ENCODE data around the gene AHDC1.
"Not testable (repeated sequence)": the region's sequence is repeated elsewhere in the genome, so short reads cannot be mapped to it uniquely, and the experiment has no call there.

The AHDC1 gene

DNA sequence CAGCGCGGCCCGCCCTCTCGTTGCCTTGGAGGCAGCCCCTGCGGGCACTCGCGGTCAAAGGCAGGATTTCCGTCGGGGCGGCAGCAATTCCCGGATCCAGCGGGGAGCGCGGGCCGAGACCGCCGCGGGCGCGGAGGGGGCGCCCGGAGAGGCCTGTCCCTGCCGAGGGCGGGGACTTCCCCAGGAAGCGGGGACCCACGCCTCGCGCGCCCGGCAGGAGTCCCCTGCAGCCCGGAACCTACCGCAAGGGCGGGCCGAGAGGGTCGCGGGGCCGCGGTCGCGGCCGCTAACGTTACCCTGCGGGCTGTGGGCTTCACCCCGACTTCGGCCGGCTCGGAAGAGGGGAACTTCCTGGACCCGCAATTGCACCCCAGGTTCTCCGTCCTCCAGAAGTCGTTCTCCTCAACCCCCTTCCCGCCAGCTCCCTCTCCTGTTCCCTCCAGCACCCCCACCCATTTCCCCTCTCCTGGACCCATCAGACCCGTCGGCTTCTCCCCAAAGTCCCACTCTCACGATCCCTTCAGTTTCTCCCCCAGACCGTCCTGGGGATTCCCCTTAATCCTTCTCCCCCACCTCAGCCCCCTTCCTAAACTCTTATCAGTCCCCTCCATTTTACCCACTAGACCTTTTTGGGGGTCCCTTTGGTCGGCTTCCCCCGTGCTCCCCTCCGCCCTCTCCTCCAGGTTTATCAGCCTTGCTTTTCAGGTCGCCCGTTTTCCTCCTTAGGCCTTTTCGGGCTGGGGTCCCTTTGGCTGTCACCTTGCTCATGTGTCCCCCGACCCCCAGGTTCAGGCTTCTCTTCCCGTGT lies 30.4 kb upstream of the AHDC1 start:
- DNase-seq (ENCODE audit: low spot score): no peak

DNA sequence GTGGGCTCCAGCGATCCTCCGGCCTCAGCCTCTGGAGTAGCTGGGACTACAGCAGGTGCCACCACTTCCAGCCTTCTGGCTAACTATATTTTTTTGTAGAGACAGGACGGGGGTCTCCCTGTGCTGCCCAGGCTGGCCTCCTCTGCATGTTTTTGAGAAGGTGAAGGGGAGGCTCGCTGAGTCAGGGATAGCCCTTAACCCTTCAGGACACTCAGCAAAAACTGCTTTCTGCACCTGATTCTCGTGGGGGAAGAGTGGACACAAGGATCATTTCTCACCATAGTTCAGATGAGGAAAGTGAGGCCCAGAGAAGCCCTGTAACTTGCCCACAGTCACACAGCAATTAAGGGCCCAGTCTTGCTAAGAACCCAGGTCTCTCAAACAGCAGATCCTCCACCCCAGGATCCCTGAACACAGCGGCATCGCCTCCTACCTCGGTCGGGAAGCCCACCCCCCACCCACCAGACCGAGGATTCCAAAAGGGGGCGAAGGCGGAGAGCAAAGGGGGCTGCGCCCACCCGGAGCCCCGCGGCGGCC lies 29.8 kb upstream of the AHDC1 start:
- DNase-seq (ENCODE audit: low spot score): no peak

DNA sequence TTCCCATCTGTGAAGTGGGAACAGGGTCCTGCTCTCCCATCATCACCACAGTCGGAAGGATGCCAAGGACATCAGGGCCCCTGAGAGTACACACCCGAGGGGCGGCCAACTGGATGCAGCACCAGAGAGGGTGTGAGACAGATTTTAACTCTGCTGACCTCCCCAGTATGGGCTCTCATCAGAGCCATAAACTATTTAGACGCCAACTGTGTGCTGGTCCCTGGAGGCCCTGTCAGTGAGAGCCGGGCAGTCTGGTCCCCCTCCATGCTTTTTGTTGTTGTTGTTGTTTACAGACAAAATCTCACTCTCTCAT lies 29.3 kb upstream of the AHDC1 start:
- no peak for DNase-seq (ENCODE audit: low spot score)

DNA sequence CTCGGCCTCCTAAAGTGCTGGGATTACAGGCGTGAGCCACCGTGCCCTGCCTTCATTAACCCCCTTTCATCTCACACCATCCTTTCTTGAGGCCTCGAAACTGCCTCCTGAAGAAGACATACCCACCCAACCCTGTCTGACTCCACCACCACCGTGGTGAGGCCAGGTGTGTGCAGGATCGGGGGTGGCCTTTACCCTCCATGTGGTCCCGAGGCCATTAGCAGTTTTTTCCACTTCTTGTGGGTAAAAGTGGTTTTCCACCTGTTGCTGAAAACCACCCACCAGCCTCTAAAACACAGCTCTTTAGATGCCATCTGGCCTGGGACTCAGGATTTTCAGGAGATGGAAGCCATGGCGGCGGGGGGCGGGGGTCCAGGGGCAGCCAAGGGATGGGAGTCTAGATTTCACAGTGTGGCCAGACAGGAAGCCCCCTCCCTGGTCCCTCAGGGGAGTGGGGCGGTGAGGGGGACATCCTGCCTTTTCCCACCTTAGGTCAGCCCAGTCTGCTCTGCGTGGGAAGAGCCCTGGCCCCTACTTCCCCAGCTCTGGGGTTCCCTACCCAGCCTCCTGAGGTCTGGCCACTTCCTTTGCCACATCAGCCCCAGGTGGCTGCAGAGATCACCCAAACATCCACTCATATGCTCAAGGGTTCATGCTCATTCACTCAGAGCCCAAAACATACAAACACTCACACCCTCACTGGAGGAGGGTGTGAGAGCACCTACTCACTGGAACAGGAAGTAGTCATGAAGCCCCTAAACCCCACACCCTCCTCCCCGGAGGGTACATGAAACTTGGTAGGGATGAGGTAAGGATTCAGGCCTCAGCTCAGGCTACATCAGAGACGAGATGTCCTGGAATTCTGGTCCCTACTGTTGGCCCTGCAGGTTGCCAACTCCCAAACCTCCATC lies 28.7 kb upstream of the AHDC1 start:
- DNase-seq (ENCODE audit: low spot score): no peak

DNA sequence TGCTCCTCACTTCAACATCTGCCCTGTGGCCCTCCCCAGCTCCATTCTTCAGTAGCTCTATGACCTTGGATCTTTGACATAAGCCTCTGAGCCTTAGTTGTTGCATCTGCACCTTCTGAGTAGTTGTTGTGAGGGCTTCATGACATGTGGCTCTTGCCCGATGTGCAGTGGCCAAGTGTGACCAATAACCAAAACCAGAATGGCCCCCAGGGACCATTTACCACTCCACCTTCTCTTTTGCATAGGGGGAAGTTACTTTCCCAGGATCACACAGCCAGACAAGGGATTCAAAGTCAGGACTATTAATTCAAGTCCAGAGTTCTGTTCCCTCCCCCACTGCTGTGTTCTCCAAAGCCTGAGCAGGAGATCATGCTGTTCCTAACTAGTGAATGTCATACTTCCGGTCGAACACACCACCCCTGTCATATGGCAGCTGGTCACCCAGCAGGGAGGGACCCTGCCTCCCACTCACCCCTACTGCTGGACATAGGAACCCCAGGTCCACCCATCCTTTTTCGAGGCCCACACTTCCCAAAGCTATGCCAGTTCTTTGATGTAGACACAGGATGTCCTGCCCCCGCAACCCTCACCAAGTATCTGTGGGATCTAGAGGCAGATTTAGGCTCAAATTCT lies 27.0 kb upstream of the AHDC1 start:
- no peak for DNase-seq (ENCODE audit: low spot score)

DNA sequence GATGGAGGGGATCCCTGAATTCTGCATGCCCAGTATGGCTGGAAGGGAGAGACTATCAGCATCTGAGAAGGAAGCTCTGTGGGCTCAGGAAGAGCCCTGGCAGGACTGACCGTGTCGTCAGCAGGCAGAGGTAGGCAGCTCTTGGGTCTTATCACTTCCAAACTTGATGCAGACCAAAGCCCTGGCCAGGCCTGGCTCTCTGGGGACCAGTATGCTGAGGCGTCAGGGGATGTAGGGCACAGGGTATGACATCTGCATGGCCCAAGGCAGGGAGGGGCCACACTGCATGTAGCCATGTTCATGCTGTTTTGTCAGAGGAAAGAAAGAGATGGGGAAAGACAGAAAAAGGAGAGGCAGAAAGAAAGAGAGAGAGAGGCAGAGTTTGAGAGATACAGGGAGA lies 24.8 kb upstream of the AHDC1 start:
- DNase-seq (ENCODE audit: low spot score): no peak

DNA sequence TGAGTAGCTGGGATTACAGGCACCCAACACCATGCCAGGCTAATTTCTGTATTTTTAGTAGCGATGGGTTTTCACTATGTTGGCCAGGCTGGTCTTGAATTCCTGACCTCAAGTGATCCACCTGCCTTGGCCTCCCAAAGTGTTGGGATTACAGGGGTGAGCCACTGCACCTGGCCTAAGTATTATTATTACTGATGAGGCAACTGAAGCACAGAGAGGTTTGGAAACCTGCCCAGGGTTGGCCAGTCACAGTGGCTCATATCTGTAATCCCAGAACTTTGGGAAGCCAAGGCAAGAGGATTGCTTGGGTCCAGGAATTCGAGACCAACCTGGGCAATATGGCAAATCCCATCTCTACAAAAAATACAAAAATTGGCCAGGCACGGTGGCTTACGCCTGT lies 23.8 kb upstream of the AHDC1 start:
- DNase-seq (ENCODE audit: low spot score): not testable (repeated sequence)

DNA sequence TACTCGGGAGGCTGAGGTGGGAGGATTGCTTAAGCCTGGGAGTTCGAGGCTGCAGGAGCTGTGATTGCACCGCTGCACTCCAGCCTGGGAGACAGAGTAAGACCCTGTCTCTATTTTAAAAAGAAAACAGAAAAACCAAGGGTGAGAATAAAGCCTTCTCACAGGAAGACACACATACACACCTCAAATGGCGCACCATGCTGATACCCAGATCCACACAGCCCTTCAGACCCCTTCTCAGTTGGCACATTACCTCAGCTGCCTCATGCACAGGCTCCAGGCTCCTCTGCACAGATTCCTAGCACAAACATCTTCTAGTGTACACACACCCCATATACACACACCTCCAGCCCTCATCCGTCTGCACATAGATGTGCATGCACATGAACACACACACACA lies 23.1 kb upstream of the AHDC1 start:
- no peak for DNase-seq (ENCODE audit: low spot score)

DNA sequence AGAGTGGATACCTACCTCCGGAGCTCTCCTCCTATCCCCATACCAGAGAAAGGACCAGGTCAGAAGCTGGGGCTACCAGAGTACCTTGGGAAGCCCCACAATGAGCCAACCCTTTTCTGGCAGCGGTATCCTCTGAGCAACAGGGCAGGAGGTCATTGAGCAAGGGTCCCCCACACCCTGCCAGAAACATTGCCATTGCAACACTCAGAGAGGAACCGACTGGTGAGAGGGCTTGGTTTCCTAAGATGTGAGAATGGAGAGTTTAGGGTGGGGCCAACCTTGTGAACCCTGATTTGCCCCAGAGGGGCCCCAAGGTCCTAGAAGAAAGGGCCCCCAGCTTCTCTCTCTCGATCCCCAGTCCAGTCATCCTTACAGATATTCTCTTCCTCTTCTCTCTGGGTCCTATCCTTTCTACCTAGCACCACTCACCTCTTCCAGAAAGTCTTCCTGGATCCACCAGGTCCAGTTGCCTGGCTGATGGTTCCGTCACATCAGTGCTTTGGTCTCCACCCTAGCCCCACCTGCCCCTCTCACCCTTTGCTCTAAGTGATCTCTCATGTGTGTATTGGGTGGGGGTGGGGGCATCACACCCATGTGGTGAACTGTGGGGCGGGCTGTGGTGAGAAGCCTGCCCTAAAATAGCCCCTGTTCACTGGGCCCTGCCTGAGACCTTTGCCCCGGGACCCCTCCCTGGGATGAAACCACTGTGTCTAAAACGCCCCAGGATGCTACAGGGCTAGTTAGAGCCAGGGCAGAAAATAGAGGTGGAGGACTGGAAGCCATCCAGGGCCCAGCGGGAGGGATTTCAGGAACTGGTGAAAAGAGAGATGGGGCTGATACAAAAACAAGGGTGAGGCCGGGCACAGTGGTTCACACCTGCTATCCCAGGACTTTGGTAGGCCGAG lies 22.3 kb upstream of the AHDC1 start:
- DNase-seq (ENCODE audit: low spot score): no peak

DNA sequence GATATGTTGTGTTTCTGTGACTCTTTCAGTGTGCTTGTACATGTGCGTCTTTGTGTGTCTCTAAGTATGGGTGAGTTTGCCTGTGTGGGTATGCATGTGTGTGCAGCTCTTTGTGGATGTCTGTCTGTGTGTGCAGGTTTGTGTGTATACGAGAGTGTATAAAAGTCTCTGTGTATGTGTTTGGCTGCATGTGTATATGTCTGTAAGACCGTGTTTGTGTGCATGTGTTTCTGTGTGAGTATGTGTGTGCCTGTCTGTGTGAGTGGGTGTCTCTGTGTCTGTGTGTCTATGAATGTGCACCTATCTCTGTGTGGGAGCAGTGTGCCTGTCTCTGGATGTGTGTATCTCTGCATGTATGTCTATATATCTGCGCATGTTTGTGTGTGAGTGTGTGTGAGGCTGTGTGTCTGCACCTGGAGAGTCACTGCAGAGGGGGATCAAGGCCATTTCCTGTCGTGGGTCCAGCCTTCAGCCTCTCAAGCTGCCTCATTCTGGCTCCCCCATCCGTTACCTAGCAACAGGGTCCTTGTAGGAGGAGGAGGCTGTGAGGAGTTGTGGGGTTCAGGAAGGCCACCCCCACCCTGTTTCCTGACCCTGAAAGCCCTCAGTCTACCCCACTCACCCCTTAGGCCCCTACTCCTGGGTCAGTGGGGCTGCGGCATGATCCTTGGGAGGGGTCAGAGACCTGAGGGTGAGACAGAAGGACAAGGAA lies 20.7 kb upstream of the AHDC1 start:
- no peak for DNase-seq (ENCODE audit: low spot score)

DNA sequence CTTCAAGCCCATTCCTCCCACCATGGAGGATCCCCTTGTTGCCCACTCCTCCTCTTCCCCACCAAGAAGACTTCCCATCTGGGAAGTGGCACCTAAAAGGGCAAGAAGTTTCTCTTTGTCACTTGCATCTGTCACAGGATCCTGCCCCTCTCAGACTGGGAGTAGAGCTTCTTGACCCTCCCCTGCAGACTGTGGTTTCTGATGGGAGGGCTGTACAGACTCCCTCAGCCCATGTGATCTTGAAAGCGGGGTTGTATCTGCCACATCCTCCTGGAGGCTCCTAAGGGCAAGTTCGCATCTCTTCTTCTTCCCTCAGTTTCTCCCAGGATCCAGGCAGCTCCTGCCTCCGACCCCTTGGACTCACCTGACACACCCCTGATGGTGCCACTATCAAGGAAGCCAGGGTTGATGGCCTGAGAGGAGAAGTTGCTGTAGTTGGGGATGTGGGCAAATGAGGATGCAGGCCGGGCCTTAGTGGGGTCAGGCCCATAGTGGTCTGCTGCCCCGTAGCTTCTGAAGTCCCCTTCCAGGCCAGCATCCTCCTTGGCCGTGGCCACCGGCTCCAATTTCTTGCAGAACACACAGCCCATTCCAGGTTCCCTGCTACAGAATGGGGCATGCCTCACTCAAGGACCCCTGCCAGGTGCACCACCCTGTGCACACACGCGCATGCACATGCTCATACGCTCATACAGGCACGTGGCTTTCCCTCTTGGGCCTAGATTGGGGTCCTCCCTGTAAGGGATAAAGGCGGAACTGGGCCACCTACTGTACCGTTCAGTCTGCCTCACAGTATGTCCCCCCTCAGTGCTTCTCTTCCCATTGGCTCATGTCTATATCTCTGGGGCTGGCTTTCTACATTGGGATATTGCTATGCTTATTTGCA lies 19.6 kb upstream of the AHDC1 start:
- DNase-seq (ENCODE audit: low spot score): no peak

DNA sequence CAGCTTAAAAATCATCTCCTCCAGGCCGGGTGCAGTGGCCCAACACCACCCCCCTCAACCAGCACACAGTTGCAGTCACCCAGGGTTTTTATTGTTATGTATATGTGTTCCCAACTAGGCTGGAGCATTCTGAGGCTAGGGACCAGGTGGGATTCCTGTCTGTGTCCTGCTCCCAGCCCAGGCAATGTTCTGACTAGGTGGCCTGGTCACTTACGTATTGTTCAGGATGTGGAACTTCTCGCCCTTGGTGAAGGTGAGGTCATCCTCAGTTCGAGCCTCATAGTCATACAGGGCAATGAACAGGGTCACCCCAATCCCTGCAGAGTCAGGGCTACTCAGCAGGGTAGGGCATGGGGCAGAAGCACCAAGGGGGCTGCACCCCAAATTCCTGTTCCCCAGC lies 18.9 kb upstream of the AHDC1 start:
- no peak for DNase-seq (ENCODE audit: low spot score)

DNA sequence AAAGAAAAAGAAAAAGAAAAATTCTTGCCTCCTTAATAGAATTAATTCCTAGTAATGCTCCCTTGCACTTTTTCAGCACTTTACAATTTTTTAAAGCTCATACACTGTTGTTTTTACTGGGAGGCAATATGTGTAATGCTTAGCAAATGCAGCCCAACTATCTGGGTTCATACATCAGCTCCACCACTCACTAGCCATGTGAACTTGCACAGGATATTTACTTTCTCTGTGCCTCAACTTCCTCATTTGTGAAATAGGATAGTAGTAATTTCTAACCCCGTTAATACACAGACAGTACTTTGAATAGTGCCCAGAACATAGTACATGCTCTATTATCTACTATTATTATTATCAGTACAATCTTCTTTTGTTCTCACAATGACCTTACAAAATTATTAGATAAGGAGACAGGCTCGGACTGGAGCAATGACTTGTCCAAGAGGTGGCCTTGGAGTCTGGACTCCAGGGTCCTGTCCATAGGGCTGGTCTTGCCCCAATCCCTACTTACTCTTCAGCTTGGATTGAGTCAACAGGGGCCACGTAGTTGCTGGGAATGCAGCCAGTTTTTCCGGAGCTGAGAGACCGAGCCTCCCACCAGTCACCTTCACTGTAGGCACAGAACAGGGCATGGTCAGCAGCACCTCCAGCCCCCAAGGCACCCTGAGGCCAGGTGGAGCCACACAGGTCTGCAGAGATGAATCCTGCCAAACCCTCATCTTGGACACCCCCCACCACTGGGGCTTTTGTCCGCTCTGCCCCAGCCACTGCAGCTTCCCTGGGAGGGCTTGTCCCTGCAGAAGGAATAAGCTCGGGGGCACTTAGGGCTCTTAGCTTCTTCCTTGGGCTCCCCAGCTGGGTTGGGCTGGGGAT lies 17.3 kb upstream of the AHDC1 start:
- no peak for DNase-seq (ENCODE audit: low spot score)

DNA sequence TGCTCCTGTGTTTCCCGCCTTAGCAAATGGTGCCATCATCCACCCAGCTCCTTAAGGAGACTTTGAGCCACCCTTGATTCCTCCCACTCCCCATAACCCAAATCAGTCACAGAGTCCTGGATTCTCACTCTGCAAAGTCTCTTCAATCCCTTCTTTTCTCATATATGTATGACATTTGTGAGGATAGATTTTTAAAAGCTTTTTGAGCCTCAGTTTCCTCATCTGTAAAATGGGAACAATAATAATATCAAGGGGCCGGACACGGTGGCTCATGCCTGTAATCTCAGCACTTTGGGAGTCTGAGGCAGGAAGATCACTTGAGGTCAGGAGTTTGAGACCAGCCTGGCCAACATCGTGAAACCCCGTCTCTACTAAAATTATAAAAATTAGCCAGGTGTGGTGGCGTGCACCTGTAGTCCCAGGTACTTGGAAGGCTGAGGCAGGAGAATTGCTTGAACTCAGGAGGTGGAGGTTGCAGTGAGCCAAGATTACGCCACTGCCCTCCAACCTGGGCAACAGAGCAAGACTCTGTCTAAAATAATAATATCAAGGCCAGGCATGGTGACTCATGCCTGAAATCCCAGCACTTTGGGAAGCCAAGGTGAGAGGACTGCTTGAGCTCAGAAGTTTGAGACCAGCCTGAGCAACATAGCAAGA lies 16.0 kb upstream of the AHDC1 start:
- DNase-seq (ENCODE audit: low spot score): not testable (repeated sequence)

DNA sequence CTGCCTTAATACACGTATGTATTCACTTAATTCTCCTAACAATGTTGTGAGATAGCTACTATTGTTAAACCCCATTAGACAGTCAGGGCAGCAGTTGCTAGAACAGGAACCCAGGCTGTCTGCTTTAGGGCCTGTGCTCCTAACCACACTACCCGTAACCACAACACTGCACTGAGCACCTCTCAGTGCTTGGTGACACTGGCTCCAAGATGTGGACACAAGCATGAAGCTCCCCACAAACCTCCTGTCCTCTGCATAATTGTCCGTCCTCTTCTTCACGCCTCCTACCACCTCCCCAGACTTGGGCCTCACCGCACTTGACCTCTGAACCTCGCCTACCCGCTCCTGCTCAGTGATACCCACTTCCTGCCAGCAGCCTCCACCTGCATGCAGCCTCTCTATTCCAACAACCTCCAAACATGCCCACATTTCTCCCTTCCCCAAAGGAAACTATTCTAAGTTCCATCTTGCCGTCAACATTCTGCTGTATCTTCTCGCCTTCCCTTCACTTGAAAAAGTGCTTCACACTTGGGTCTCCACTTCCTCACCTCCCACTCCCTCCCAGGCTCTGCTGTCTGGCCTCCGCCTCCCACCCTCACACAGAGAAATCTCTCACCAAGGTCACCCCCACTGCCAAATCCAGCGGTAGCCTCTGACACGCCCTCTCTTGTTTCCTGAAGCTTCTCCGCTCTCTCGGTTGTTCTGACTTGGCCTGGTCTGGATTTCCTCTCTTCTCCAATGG lies 14.6 kb upstream of the AHDC1 start:
- no peak for DNase-seq (ENCODE audit: low spot score)

DNA sequence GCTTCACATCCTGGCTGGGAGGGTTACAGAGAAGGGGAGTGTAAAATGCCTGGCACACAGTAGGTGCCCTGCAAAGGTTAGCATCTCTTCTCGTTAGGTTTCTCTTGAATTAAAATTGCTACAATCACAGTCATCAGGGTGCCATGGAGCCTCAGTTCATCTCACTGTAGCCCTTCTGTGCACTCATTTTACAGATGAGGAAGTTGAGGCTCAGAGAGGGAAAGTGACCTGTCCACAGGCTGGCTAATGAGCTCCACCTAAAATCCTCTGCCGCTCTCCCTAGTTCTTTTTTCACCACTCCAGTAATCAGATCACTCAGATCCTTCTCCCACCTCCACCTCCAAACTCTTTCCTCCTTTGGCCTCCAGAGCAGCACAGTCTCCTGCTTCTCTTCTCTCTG lies 13.5 kb upstream of the AHDC1 start:
- no peak for DNase-seq (ENCODE audit: low spot score)

DNA sequence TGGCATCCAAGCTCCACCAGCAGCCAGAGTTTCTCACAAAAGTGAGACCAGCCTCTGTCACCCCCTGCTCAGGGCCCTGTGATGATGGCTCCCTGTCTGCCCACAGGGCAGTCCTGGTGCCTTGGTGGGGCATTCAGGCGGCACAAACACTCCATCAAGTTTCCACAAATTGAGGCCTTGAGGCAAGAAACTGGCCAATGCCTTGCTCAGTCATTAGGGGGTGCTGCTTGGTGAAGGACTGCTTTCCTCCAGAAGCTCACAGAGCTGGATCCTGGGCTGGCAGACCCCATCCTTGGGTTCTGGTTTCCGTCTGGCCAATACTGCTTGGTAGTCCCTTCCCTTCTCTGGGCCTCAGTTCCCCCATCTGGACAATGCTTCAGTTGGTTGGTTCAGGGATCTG lies 12.5 kb upstream of the AHDC1 start:
- no peak for DNase-seq (ENCODE audit: low spot score)
